NCI-H82 treated with DMSO at 0.1 percent for 48 hours (cell line): ENCODE results near the gene KIAA0513.
"Not testable (repeated sequence)": the region's sequence is repeated elsewhere in the genome, so short reads cannot be mapped to it uniquely, and the experiment has no call there.

Experiments
- DNase-seq: peaks from one replicate; lab custom pipeline; 2025; ENCODE audit not compliant: unreplicated experiment; lab: John Stamatoyannopoulos, UW

KIAA0513 gene

DNA sequence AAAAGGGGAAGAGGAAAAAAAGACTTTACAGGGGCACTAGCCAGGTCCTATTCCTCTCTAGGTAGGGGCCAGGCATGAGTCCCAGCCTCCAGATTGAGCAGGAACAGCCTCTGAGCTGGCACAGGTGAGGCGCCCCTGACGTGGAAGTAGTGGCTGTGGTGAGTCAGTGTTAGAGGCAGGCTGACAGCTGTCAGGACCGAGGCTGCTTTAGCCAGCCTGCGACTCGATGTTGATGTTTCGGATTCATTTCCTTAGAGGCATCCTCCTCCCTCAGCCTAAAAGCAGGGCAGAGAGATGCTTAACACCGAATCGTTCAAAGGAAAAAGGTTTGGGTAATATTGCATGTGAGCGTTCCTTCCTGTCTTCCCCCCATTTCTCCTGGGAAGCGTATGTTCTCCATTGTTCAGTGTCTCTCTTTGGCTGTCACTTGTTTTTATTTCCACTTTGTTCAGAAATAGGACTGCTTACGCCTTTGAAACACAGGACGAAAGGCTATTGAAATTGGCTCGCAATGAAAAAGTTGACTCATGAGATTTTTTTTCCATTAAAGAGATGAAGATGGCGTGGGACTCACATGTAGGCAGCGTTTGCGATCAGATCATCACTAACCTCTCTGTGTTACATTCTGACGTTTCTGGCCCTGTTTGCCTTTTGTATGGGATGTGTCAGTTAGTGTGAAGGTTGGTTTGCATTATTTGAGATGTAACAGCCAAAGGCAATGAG, 1.3 kb downstream of the KIAA0513 start:
- no peak for DNase-seq

GRCh38 chr16:85029408-85029784, 1.8 kb downstream of the KIAA0513 start:
- DNase-seq, result no peak

- no peak for DNase-seq
Observed at GRCh38 chr16:85029981-85030401, 2.4 kb downstream of the KIAA0513 start.

DNA sequence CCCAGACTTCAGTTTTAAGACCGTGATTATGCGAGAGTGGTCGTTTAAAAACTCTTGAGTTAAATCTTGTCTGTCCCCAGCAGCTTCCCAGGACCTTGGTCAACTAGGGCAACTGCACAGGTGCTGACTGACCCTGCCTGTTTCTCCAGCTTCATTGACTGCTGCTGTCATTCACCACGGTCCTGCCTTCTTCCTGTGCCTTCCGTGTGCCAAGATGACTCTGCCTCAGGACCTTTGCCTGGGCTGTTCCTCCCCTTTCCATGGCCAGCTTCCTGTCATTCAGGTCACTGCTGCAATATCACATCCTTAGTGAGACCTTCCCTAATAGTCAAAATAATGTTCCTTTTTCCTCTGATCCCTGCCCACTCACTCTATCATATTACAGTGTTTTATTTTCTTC, 3.9 kb downstream of the KIAA0513 start:
- no peak for DNase-seq

DNA sequence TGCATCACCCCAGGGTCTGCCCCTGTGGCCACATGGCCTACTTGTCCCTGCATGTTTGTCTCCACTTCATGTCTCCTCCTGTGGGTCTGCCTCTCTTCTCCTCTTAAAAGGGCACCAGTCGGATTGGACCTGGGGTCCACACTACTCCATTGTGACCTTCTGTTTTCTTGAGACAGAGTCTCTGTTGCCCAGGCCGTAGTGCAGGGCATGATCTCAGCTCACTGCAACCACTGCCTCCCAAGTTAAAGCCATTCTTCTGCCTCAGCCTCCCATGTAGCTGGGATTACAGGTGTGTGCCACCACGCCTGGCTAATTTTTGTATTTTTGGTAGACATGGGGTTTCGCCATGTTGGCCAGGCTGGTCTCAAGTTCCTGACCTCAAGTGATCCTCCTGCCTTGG, 4.6 kb downstream of the KIAA0513 start:
- DNase-seq, result not testable (repeated sequence)

GRCh38 chr16:85033171-85033570, 5.6 kb downstream of the KIAA0513 start:
- DNase-seq, result no peak

DNA sequence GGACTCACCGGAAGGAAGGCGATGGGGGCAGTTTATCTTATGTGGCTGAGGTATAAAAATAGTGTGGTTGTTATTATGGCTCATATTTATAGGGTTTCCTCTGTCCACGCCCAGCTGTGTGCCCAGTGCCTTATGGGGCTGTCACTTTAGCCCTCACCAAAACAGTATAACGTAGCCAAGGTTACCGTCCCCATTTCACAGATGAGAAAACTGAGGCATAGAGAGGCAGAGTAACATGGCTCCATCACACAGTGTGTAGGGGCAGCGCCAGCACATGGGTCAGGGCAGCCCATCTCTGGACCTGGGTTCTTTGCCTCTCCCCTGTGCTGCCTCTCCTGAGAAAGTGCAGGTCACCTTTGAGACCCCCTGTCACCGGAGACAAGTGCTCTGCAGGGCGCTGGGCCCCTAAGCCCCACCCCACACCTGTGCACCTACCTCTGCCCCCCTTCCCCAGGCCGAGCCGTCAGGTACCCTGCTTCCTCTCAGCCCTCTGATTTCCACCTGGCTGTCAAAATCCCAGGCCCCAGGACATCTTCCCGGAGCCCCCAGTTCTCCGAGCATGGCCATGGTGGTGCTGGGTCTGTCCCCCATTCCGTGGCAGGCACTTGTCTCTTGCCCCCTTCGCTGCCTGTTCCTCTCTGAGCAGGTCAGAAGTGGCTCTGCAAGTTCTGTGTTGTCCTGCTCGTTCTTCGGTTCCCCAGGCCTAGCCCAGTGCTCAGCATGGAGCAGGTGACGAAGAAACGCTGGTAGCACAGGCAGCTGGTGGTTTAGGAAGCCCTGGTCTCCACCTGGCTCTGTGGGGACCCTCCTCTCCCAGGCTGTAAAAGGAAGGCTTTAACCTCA, 7.2 kb downstream of the KIAA0513 start:
- no peak for DNase-seq

DNA sequence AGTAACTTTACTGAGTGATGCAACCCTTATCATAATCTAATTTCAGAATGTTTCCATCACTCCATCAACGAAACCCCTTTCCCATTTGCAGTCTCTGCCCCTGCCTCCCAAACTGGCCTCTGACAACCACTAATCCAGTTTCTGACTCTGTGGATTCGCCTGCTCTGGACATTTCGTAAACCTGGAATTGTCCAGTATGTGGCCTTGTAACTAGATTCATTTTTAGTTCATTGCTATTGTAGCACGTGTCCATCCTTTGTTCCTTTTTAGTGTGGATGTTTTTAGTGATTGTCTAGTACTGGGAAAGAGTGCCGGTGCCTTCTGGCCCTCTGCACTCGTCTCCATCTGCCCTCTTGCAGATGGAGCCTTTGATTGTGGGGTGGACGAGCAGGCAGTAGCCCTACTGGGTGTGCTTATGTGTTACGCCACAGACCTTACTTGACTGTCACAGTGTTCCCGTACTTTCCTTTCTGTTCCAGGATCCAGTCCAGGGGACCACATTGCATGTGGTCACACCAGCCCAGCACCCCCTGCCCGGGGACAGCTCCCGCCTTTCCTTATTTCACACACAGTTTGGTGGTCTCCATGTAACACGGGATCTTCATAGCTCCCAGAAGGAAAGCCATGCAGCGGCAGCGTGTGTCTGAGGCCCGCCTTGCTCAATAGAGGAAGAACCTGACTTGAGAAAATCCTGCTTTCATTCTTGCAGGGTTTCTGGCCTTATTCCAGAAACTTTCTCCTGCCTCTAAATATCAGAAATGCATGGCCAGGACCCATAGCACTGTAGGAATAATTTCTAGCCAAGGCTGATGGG, 8.8 kb downstream of the KIAA0513 start:
- DNase-seq, result no peak

DNA sequence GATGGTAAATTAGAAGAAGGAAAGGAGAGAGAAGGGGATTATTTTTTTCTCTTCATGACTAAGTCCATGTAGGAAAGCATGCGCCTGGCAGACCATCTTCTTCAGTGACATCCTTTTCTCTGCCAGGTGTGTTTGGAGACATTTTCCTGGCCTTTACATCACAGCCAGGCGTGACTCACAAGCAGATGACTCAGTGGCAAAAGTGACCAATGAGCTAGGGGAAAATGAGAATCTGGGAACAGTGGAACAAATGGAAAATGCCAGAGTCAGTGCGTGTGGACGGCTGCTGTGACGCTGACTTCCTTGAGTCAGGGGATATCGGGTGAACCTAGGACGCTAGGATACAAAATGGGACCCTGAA, 9.4 kb downstream of the KIAA0513 start:
- DNase-seq, result no peak

- DNase-seq, result no peak
Observed at GRCh38 chr16:85037721-85038120, 10.1 kb downstream of the KIAA0513 start.

GRCh38 chr16:85040685-85041084, 13.1 kb downstream of the KIAA0513 start:
- DNase-seq, result no peak

DNA sequence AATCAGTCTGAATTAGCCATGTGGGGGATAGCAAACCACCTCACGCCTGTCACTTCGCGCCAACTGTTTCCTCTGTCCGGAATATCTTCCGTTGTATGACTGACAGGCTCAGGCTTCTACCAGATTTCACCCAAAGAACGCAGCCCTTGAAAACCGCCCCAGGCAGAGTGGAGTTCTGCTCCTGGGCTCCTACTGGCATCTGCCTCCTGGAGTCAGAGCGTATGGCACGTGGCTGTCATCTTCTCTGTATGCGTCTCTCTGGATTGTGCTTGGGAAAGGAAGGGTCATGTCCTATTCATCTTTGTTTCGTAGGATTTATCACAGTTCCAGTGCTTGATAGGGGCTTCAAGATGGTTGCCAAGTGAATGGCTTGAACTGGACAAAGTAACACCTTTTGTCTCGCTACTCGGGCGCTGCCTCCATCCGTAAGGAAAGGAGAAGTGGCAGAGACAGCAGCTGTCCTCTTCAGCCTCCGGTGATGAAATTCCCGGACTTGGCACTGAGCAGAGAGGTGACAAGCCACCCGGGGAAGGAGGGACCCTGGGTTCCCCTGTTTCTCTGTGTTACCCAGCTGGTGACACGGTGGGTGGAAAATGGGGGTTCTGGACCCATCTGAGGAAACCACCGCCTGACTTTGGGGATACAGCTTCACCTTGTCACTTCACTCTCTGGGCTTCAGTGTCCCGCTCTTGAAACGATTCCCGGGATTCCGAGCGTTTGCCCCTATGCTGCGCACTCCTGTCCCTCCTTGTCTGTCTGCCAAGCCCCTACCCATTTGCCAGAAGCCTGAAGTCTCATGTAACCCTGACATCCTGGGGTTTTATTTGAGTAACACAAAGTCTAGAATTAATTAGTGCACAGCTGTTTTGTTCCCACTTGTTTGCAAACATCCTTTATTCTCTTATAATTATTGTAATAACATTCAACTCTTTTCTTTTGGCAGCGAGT, 13.9 kb downstream of the KIAA0513 start:
- no peak for DNase-seq

- no peak for DNase-seq
Observed at GRCh38 chr16:85042167-85042526, 14.6 kb downstream of the KIAA0513 start.

DNA sequence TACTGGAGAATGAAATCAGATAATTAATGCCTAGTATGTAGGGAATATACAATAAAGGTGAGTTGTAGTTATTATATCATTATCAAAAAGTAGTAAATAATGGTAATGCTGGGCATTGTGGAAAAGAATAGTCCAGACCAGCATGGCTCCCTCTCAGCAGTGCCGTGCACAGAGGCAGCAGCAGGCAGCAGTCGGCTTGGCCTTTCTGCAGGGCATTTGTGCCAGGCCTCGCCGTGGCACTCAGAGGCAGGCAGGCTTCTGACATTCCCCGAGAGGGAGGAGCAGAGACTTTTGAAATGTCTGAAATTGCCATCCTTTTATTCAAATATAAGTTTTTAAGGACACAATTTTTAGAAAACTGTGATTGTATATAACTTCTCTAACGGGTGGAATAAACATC, 15.0 kb downstream of the KIAA0513 start:
- no peak for DNase-seq

- DNase-seq, result no peak
Observed at GRCh38 chr16:85045077-85045476, 17.5 kb downstream of the KIAA0513 start.

DNA sequence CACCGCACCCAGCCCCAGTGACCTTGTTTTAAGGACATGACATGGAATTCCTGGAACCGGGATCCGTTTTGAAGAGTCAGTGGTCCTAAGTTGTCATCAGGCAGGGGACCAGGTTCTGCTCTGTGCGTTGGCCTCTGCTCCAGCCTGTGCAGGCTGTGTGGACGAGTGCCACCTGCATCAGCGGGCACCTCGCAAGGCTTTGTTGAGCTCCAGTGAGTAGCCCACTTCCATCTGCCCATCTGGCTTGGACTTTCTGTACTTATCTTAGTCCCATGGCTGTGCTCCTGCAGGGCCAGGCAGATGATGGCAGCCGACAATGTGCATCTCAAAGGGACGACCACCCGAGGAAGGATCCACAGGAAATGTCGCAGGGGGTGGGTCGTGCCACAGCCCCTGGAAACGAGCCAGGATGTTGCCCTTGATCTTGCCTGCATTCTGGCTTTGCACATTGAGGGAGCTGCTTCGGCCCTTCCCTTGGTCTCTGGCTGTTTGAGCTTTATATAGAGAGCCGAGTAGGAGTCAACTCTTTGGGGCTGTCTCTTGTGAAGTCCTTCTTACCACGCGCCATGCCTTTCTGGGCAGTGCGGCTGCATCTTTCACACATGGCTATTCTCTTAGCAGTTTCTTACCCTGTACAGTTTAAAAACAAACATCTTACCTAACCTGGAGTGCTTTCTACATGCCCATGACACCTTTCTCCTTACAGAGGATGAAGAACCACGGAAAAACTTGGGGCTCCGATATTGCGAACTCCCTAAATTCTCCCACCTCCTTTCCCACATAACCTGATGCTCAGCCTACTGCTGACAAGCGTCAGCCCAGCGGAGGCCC, 18.3 kb downstream of the KIAA0513 start:
- DNase-seq, result no peak

- DNase-seq, result no peak
Observed at GRCh38 chr16:85046472-85046916, 18.9 kb downstream of the KIAA0513 start.

- DNase-seq, result no peak
Observed at GRCh38 chr16:85046931-85047866, 19.6 kb downstream of the KIAA0513 start.
